Transverse colon (tissue), 4 donors: Measurements from ENCODE around the gene RAB9A. TPM values are rescaled to one million over a fixed set of nuclear protein-coding genes. Genes with fewer than 3 reads are reported as not detected.
"Not testable (repeated sequence)": the region's sequence is repeated elsewhere in the genome, so short reads cannot be mapped to it uniquely, and the experiment has no call there.

Experiments used
- DNase-seq: peaks from one replicate; pipeline ENCODE4 v3.0.0-alpha.2; 2019
- H3K27ac ChIP-seq, 4 donors: fragments of 200-600 bp; sonication (generic); 2 replicates each; pipeline ENCODE4 v1.5.1; 2016 to 2018; ENCODE audit warnings: inconsistent platforms in 4 of 4
- H3K27me3 ChIP-seq: fragments of 200-600 bp; sonication (generic); 2 replicates; pipeline ENCODE4 v1.5.1; 2017; ENCODE audit warnings: inconsistent platforms
- H3K36me3 ChIP-seq, 4 donors: fragments of 200-600 bp; sonication (generic); 2 replicates each; pipeline ENCODE4 v1.5.1; 2017 to 2019; ENCODE audit warnings: inconsistent platforms in 4 of 4
- H3K4me1 ChIP-seq, 4 donors: fragments of 200-600 bp; sonication (generic); 2 replicates each; pipeline ENCODE4 v1.5.1; 2017 to 2020; ENCODE audit warnings: inconsistent platforms in 4 of 4
- H3K4me3 ChIP-seq, 4 donors: fragments of 200-600 bp; sonication (generic); 1 replicate in 1 of 4; 2 replicates in 3 of 4; pipeline versions ENCODE4 v1.5.1 to v1.6.1; 2017 to 2019; ENCODE audit warnings: inconsistent platforms in 4 of 4
- H3K9me3 ChIP-seq, 2 donors: fragments of 200-600 bp; sonication (generic); 2 replicates each; pipeline ENCODE4 v1.5.1; 2017 to 2019; ENCODE audit warnings: inconsistent platforms in 2 of 2
- EP300 ChIP-seq: sonication (generic); formaldehyde crosslinking; IDR thresholded peaks from one replicate; pipeline ENCODE4 v1.6.1; 2017; ENCODE audit warnings: antibody characterized with exemption, low read depth
- POLR2A ChIP-seq: fragments of 450-650 bp; IDR thresholded peaks from one replicate; pipeline ENCODE4 v1.6.1; 2016; ENCODE audit warnings: antibody characterized with exemption, mild to moderate bottlenecking, moderate library complexity
- POLR2AphosphoS5 ChIP-seq, 3 donors: sonication (generic); formaldehyde crosslinking; IDR thresholded peaks; one replicate each; pipeline ENCODE4 v1.6.1; 2016; ENCODE audit warnings: antibody characterized with exemption in 3 of 3
- WGBS, 2 donors: methylation state at CpG; one replicate each; pipeline ENCODE4 v1.1.5; 2018; ENCODE audit warnings: low coverage in 1 of 2; 5-methylcytosine and 5-hydroxymethylcytosine counted together
- in situ Hi-C, 4 donors: fragments of 200-750 bp; cut with MboI; loops; one replicate each; pipeline versions ENCODE4 v1.15.0 to v1.15.1; 2017; ENCODE audit warnings: low sequenced_read_pairs in 3 of 4, low pct_ligation_motif_present in 1 of 4, low pct_unique_long_range_greater_than_20kb in 1 of 4
- intact Hi-C: fragments of 100-400 bp; cut with DNase I; formaldehyde crosslinking; loops from one replicate; pipeline ENCODE4 v1.15.1; 2023; ENCODE audit warnings: low total_unique reads
- total RNA-seq, 4 donors: library from RNA; depleted of rRNA; stranded (reverse); fragments of >200 nt; gene quantifications; one replicate each; pipeline ENCODE4 v1.1.0, GENCODE V29; 2016
- TF ChIP-seq, protein P1 (sequence below), 5 experiments: fragments of 200-600 bp in 3 of 5; fragments of 450-650 bp in 2 of 5; sonication (generic) in 3 of 5; IDR thresholded peaks; 1 replicate in 2 of 5; 2 replicates in 3 of 5; pipeline ENCODE4 v1.5.1; 2016 to 2017; ENCODE audit warnings: antibody characterized with exemption in 5 of 5, inconsistent platforms in 3 of 5, mild to moderate bottlenecking in 2 of 5, moderate library complexity in 1 of 5

The RAB9A gene
- total RNA-seq, 4 donors from 2014 or later = 4.8 to 34.7 (median 17.0) TPM

DNA sequence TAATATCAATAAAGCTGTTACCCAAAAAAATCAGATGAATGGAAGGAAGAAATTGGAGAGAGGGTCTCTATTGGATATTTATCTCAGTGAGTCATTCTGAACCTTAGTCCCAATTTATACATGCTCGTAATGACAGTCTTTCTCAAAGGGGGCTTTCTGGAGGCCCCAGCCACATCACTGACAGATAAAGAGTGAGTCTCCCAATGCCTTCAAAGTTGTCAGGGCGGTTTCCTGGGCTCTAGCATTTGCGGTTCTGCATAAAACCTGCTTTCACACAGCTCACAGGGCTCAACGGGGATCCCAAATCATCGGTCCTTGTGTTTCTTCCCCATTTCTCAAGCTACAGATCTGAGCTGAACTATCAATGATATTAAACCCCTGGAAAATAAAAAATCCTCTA is 18.7 kb upstream of the RAB9A start:
- intact Hi-C loops = no loop called here
- DNase-seq = no peak
- 79% methylated on average over 5 of the region's 5 CpGs; no CpG with 5 or more reads in 1 of the 2 donors for WGBS, 2 donors
- Histone ChIP-seq H3K4me3 (no peak overlapping the region), H3K36me3 (no peaks in the 10 kb centered on the region), H3K4me1 (peaks cover 4 to 15% (median 7%) of the 10 kb centered on the region in 4 donors), H3K27ac (peak overlapping the region in 3 of 4 donors; percentile 62 to 81 (median 67)), H3K27me3 (no peaks in the 10 kb centered on the region), H3K9me3 (no peaks in the 10 kb centered on the region)
- in situ Hi-C loops = loop anchor here in 3 of 4 donors (25.0 kb wide), 2 partner anchors 367 to 708 kb away; partner anchors contain the start of gene GEMIN8 (in 1 of the 3)
- TF ChIP-seq POLR2AphosphoS5 (IDR thresholded peaks at IDR 0.05) = no peak
- TF ChIP-seq EP300 = no peak
- TF ChIP-seq, protein P1, sequence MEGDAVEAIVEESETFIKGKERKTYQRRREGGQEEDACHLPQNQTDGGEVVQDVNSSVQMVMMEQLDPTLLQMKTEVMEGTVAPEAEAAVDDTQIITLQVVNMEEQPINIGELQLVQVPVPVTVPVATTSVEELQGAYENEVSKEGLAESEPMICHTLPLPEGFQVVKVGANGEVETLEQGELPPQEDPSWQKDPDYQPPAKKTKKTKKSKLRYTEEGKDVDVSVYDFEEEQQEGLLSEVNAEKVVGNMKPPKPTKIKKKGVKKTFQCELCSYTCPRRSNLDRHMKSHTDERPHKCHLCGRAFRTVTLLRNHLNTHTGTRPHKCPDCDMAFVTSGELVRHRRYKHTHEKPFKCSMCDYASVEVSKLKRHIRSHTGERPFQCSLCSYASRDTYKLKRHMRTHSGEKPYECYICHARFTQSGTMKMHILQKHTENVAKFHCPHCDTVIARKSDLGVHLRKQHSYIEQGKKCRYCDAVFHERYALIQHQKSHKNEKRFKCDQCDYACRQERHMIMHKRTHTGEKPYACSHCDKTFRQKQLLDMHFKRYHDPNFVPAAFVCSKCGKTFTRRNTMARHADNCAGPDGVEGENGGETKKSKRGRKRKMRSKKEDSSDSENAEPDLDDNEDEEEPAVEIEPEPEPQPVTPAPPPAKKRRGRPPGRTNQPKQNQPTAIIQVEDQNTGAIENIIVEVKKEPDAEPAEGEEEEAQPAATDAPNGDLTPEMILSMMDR (IDR thresholded peaks at IDR 0.05) = no peak

DNA sequence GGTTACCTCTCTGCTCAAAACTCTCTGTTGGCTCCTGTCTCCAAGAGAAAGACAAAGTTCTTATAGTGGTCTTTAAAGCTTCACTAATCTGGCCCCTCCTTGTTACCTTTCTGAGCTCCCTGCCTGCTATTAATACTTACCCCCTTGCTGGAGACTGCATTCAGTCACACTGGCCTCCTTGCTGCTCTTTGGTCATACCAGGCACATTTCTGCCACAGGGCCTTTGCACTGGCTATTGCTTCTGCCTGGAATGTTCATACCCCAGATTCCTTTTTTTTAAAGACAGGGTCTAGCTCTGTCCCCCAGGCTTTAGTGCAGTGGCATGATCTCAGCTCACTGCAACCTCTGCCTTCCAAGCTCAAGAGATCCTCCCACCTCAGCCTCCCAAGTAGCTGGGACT is 15.9 kb upstream of the RAB9A start:
- Histone ChIP-seq H3K27me3 (no peaks in the 10 kb centered on the region), H3K36me3 (no peaks in the 10 kb centered on the region), H3K4me1 (peaks cover 4 to 15% (median 7%) of the 10 kb centered on the region in 4 donors), H3K9me3 (no peaks in the 10 kb centered on the region), H3K4me3 (no peak overlapping the region), H3K27ac (no peak overlapping the region)
- DNase-seq = no peak
- TF ChIP-seq EP300 = no peak
- TF ChIP-seq POLR2AphosphoS5 (IDR thresholded peaks at IDR 0.05) = no peak
- TF ChIP-seq POLR2A = no peak
- TF ChIP-seq, protein P1 (IDR thresholded peaks at IDR 0.05) = no peak
- in situ Hi-C loops (loop anchor here in 3 of 4 donors (25.0 kb wide), 2 partner anchors 364 to 711 kb away; partner anchors contain the start of gene GEMIN8 (in 1 of the 3)), intact Hi-C loops (no loop called here)

DNA sequence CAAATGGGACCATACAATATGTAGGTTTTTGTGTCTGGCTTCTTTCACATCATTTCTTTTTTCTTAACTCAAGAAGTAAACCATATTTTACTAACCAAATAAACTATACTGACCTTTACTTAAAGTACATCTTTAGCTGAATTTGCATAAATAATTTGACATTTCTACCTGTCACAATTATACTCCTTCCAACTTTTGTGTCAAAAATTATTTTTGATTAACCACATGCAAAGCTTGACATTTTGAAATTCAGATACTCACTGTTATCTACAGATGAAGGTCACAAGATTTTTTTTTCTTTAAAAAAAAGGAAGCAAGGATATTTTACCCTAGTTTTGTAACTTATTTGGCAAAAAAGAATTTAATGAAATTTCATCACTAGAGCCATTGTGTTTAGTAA is 12.0 kb upstream of the RAB9A start:
- Histone ChIP-seq H3K27me3 (no peaks in the 10 kb centered on the region), H3K9me3 (no peaks in the 10 kb centered on the region), H3K4me1 (no peaks in the 10 kb centered on the region), H3K36me3 (no peaks in the 10 kb centered on the region), H3K4me3 (no peak overlapping the region), H3K27ac (no peak overlapping the region)
- intact Hi-C loops = no loop called here
- no peak for DNase-seq
- TF ChIP-seq, protein P1 (IDR thresholded peaks at IDR 0.05) = no peak
- no peak for TF ChIP-seq EP300
- TF ChIP-seq POLR2AphosphoS5 (IDR thresholded peaks at IDR 0.05) = no peak
- in situ Hi-C loops = no loop called here

DNA sequence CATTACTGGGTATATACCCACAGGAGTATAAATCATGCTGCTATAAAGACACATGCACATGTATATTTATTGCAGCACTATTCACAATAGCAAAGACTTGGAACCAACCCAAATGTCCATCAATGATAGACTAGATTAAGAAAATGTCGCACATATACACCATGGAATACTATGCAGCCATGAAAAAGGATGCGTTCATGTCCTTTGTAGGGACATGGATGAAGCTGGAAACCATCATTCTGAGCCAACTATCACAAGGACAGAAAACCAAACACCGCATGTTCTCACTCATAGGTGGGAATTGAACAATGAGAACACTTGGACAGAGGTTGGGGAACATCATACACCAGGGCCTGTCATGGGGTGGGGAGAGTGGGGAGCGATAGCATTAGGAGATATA is 9.2 kb upstream of the RAB9A start:
- H3K27ac ChIP-seq, H3K4me3 ChIP-seq, H3K36me3 ChIP-seq, H3K27me3 ChIP-seq, DNase-seq, H3K4me1 ChIP-seq, intact Hi-C loops, H3K9me3 ChIP-seq, in situ Hi-C loops: not testable (repeated sequence)
- WGBS, 2 donors = 97% methylated on average over 4 of the region's 4 CpGs; no CpG with 5 or more reads in 1 of the 2 donors

DNA sequence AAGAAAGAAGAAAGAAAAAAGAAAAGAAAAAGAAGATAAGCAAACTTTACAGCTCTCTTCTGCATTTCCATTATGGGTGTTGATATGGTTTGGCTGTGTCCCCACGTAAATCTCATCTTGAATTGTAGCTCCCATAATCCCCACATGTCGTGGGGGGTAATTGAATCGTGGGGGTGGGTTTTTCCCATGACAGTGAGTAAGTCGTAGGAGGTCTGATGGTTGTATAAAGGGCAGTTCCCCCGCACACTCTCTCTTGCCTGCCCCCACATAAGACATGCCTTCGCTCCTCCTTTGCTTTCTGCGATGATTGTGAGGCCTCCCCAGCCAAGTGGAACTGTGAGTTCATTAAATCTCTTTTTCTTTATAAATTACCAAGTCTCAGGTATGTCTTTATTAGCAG is 7.3 kb upstream of the RAB9A start:
- no peak for DNase-seq
- in situ Hi-C loops (no loop called here), intact Hi-C loops (no loop called here)
- WGBS, 2 donors = 78 to 80% methylated on average over 1 to 7 of the region's 7 CpGs
- H3K27me3 ChIP-seq = no peaks in the 10 kb centered on the region
- H3K4me3 ChIP-seq = no peak overlapping the region
- no peaks in the 10 kb centered on the region for H3K36me3 ChIP-seq
- no peaks in the 10 kb centered on the region for H3K4me1 ChIP-seq
- TF ChIP-seq POLR2A = no peak
- no peak for TF ChIP-seq POLR2AphosphoS5 (IDR thresholded peaks at IDR 0.05)
- TF ChIP-seq, protein P1 (IDR thresholded peaks at IDR 0.05) = no peak
- TF ChIP-seq EP300 = no peak
- no peak overlapping the region for H3K27ac ChIP-seq
- no peaks in the 10 kb centered on the region for H3K9me3 ChIP-seq
